RWPE1 (cell line): Measurements from ENCODE around the gene SLC5A6.

Source experiments
- CTCF ChIA-PET: fragments of 350-600 bp; sonication (Branson Sonifier 250); formaldehyde crosslinking; extraction: SDS; loops from one replicate; lab custom pipeline; 2021; lab: Yijun Ruan, JAX
- POLR2A ChIA-PET: fragments of 400-600 bp; formaldehyde crosslinking; extraction: SDS; loops from one replicate; lab custom pipeline; 2020; ENCODE audit warnings: antibody characterized with exemption; ENCODE audit not compliant: low non-redundant PET; lab: Yijun Ruan, JAX
- DNase-seq: peaks from one replicate; pipeline ENCODE4 v3.0.0; 2012; ENCODE audit warnings: low spot score
- H3K27ac ChIP-seq: fragments of 450-650 bp; 2 replicates; pipeline ENCODE4 v1.5.1; 2017
- TF ChIP-seq, protein P1 (sequence below): fragments of 450-650 bp; conservative IDR thresholded peaks from 2 replicates; pipeline ENCODE4 v1.5.1; 2017; ENCODE audit warnings: low read depth, mild to moderate bottlenecking

The SLC5A6 gene

DNA sequence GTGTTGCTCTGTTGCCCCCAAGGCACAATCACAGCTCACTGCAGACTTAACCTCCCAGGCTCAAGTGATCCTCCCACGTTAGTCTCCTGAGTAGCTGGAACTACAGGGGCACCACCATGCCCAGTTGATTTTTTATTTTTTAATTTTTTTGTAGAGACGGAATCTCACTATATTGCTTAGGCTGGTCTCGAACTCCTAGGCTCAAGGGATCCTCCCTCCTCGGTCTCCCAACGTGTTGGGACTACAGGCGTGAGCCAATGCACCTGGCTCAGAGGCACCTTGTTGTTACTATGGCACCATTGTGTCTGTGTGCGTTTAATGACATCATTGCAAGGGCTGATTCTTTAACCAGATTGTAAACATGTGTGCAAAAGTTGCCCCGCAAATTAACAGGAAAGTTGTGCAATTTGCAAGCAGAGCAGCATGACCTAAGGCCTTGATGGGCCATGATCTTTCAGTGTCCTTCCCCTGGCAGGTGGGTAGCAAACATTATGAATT, 40.7 kb downstream of the SLC5A6 start:
- no peak for DNase-seq
- TF ChIP-seq, protein P1, sequence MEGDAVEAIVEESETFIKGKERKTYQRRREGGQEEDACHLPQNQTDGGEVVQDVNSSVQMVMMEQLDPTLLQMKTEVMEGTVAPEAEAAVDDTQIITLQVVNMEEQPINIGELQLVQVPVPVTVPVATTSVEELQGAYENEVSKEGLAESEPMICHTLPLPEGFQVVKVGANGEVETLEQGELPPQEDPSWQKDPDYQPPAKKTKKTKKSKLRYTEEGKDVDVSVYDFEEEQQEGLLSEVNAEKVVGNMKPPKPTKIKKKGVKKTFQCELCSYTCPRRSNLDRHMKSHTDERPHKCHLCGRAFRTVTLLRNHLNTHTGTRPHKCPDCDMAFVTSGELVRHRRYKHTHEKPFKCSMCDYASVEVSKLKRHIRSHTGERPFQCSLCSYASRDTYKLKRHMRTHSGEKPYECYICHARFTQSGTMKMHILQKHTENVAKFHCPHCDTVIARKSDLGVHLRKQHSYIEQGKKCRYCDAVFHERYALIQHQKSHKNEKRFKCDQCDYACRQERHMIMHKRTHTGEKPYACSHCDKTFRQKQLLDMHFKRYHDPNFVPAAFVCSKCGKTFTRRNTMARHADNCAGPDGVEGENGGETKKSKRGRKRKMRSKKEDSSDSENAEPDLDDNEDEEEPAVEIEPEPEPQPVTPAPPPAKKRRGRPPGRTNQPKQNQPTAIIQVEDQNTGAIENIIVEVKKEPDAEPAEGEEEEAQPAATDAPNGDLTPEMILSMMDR = no peak
- CTCF ChIA-PET = interaction anchor here (0.8 to 1.7 kb wide), 2 partner anchors 22 to 40 kb away, joined by 3 to 7 read pairs; partner anchors contain the start of gene TCF23
- H3K27ac ChIP-seq = no peak overlapping the region
- POLR2A ChIA-PET = interaction anchor here (0.7 kb wide), 1 partner anchor 40 kb away, joined by 3 read pairs; the partner anchor contains the start of genes ATRAID and SLC5A6

DNA sequence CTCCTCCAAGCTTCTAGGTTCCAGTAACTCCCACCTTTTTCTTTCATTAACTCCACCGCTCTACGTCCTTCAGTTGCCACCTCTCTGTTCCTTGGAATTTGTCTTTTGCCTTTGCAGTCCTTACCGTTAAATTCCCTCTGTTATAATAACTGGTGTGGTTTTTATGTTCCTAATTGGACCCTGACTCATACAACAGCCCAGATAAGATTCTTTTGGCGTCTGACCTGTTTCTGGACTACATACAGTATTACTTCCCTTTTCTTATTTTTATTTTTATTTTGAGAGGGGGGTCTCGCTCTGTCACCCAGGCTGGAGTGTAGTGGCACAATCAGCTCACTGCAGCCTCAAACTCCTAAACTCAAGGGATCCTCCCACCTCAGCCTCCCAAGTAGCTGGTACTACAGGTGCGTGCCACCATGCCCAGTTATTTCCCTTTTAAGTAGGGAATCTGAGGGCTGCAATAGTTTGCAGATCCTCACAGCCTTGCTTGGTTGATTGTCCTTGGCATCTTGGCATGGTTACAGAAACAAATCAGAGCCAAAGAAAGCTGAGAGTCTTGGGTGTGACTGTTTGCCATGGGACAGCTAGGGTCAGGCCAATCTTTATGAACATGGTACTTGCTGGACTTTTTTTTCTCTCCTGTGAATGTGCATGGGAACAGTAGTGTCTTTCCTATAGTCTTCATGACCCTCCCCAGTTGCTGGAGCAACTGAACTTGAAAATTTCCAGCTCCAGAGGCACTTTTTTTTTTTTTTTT, 41.3 kb downstream of the SLC5A6 start:
- ChIA-PET CTCF (interaction anchor here (0.6 to 1.7 kb wide), 9 partner anchors 10 to 138 kb away, joined by 3 to 11 read pairs (median 6); partner anchors contain the start of gene TCF23), POLR2A (interaction anchor here (0.7 kb wide), 1 partner anchor 41 kb away, joined by 3 read pairs; the partner anchor contains the start of genes ATRAID and SLC5A6)
- TF ChIP-seq, protein P1 = no peak
- DNase-seq = no peak
- no peak overlapping the region for H3K27ac ChIP-seq

DNA sequence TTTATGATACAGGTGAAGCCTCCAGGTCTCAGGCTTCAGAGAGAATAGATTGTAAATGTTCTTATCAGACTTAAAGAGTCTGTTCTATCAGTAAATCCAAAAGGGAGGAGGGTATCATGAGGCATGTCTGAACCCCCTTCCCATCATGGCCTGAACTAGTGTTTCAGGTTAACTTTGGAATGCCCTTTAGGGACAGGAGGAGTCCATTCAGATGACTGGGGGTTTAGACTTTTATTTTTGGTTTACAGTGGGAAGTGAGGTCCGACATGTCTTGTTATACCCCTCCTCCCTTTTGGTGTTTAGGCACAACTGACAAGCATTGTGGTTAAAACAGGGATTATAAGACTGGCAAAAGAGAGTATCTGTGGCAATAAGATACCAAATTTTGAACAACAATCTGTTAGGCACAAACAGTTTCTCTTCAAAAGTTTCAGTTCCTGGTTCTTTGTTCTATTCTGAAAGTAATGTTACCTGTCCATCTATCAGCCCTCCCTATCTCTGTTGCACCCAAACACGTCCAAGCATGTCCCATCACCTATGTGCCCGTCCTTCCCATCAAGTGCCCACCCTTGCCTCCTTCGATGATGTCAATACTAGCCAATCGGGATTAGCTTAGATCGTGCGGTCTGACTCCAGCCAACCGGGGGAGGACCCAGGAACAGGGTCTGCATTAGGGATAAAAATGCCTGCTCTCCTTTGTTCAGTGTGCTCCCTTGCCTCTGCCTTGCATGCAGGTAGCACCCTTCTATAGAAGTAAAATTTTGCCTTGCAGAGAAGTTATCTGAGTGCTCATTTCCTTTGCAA, 46.9 kb downstream of the SLC5A6 start:
- ChIA-PET POLR2A (no interaction called here), CTCF (no interaction called here)
- TF ChIP-seq, protein P1 = no peak
- no peak for DNase-seq
- no peak overlapping the region for H3K27ac ChIP-seq

DNA sequence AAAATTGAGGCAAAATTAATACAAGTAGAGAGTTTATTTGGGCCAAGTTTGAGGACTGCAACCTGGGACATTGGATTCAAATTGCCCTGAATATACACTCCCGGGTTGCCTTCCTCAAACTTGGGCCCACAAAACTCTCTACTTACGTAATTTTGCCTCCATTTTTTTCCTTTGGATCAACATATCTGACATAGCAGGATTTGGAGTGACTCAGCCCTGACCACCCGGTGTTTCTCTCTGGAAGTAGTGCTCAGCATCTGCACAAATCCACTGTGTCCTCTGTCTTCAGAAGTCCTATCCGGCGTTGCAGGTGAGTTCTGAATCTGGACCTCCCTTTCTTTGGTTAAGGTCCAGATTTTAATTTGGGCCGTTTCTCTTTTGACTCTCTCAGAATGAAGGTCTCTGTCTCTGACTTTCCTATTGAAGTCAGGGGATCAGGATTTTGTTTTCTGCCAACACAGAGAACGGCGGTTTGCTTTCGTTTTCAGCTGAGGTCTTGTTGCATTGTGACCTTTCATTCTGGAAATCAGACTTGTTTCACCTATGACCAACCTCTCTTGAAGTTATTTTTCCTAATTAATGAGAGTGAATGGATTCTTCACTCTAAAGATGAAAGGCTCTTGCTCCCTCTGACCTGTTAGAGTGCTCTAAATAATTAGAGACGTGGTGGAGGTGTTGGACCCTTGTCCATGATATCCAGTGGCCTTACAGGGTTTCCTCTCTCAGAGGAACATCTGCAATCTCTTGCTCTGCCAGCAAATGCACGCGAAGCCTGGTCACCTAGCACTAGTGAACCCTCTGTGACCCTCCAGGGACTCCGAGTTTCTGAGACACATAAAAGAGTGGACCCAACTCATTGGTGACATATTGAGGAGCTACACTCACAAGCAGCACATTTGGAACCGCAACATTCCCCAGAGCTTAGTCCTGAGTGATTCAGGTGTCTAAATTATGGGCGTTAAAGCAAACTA, 49.6 kb downstream of the SLC5A6 start:
- no peak overlapping the region for H3K27ac ChIP-seq
- TF ChIP-seq, protein P1 = no peak
- ChIA-PET CTCF (interaction anchor here (0.7 kb wide), 1 partner anchor 16 kb away, joined by 3 read pairs; no protein-coding TSS in a partner anchor), POLR2A (no interaction called here)
- no peak for DNase-seq

DNA sequence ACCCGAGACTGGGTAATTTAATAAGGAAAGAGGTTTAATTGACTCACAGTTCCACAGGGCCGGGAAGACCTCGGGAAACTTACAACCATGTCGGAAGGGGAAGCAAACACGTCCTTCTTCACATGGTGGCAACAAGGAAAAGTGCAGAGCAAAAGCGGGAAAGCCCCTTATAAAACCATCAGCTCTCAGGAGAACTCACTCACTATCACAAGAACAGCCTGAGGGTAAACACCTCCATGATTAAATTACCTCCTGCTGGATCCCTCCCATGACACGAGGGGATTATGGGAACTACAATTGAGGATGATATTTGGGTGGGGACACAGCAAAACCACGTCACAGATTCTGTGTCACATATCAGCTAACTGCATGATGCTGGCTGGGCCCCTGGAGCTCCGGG, 51.9 kb downstream of the SLC5A6 start:
- CTCF ChIA-PET = interaction anchor here (0.9 kb wide), 1 partner anchor 10 kb away, joined by 4 read pairs; no protein-coding TSS in a partner anchor
- TF ChIP-seq, protein P1 = no peak
- H3K27ac ChIP-seq = no peak overlapping the region
- POLR2A ChIA-PET = interaction anchor here (0.6 kb wide), 1 partner anchor 269 kb away, joined by 3 read pairs; no protein-coding TSS in a partner anchor
- DNase-seq = no peak
